GM12892 (cell line): Measurements from ENCODE around the gene MGMT.

Experiments
- DNase-seq: peaks from one replicate; pipeline ENCODE4 v3.0.0; 2011; ENCODE audit not compliant: insufficient read length
- FAIRE-seq: peaks from 2 replicates; lab custom pipeline; 2011; peaks lifted over from hg19 to GRCh38; lab: Jason Lieb, UNC
- POLR2A ChIP-seq: IDR thresholded peaks from 2 replicates; pipeline ENCODE4 v1.6.1; 2011; ENCODE audit warnings: low read depth, low read length, control low read depth
- POLR2AphosphoS5 ChIP-seq: IDR thresholded peaks from 2 replicates; pipeline ENCODE4 v1.6.1; 2011; ENCODE audit warnings: low read depth, low read length, control low read depth
- TAF1 ChIP-seq: IDR thresholded peaks from 2 replicates; pipeline ENCODE4 v1.6.1; 2011; ENCODE audit warnings: low read depth, mild to moderate bottlenecking, control low read depth, low read length, borderline replicate concordance

The MGMT gene

DNA sequence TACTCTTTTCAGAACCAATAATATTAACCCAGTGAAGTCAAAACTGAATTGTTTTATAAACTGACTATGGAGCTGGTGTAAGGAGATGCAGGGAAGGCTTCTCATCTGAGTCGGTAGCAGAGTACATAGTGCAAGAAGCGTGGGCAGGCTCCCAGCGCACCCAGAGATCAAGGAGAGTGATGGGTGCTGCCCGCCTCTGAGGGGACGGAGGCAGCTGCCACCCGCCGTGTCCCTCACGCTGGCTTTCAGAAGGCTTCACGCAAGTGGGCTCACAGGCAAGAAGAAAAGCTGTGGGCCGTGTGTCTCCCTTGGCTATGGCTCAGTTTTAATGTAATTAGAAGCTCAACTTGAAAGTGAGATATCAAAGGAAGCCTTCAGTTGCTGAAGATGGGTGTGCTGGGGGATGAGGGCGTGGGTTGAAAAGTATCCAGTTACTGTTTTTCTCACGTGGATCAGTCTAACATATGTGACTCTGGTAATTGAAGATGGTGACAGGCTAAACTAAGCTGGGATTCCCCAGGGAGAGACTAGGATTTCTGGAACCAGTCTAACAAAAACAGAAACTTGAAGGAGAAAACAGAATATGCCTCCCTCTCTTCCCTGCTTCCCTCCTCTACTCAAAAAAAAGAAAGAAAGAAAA is 159.9 kb downstream of the MGMT start:
- no peak for TF ChIP-seq POLR2AphosphoS5
- TF ChIP-seq TAF1, result no peak
- TF ChIP-seq POLR2A, result no peak
- FAIRE-seq (no peak), DNase-seq (no peak)

DNA sequence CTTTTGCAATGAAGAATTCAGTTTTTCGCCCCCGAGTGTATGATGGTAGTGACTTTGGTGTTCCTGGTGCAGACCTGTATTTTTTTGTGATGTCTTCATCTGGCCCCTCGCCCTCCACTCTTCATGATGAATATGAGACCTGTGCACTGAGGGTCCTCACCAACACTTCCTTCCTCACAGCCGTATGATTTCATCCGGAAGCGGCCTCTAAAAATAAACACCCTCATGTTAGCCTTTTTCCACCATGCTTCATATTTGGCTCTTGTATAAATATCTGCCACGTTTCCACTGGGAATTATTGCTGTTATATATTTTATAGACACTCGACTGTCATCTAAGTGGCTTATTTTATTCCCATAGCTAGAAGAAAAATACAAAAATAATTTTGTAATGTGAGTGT is 160.4 kb downstream of the MGMT start:
- DNase-seq (no peak), FAIRE-seq (no peak)
- TF ChIP-seq TAF1 (no peak), POLR2A (no peak), POLR2AphosphoS5 (no peak)

DNA sequence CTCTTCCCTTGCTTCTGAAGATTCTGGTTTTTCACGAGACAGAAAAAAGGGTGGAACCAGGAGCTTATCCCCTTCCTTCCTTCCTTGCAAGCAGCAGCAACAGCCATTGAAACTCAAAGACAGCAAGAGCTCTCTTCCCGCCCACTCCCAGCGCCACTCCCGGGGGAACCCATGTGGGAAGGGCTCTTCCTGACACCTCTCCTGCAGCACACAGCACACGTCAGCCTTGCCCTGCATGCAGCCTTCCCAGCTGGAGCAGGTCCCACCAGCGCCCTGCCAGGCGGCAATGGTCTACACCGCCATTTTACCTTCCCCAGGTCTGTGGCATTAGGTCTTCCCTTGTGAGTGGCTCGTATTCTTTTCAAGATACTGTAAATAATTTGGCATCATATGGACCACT is 161.8 kb downstream of the MGMT start:
- DNase-seq (no peak), FAIRE-seq (no peak)
- no peak for TF ChIP-seq POLR2AphosphoS5
- TF ChIP-seq POLR2A, result no peak
- no peak for TF ChIP-seq TAF1

DNA sequence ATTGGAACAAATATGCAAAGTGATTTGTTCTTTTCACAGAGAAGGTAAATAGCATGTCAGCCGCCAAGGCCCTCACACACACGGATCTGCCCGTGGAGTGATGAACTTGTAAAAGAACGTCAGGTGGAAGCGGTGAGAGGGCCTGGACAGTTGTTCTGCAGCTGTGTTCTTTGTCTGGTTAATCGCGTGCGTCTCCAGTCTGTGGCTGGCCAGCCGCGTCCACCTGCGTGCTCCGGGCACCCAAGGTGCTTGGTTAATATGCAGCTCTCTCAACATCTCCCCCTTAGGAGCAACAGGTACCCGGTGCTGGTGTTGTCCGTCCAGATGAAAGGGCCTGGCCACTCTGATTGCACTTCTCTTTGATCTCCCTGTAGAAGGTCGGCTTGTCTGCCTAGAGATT is 162.9 kb downstream of the MGMT start:
- FAIRE-seq (no peak), DNase-seq (no peak)
- TF ChIP-seq POLR2AphosphoS5, result no peak
- no peak for TF ChIP-seq TAF1
- no peak for TF ChIP-seq POLR2A

DNA sequence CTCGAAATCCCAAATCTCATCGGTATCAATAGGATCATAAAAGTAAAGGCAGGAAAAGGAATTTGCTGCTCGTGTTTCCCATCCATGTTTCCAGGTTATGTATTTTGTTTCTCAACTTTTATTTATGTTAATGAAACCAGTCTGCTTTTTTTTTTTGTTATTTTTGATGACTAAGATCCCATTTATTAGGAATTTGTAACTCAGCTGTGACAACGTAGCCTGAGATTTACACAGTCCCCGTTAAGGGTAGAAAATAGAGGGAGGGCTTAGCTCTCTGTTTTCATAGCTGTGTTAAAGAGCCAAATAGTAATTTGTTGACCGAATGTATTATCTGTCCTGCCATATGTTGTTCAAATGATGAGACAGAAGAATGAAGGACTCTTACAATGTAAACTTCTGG is 164.0 kb downstream of the MGMT start:
- no peak for DNase-seq
- no peak for TF ChIP-seq POLR2A
- no peak for TF ChIP-seq TAF1
- TF ChIP-seq POLR2AphosphoS5, result no peak
- FAIRE-seq, result no peak

DNA sequence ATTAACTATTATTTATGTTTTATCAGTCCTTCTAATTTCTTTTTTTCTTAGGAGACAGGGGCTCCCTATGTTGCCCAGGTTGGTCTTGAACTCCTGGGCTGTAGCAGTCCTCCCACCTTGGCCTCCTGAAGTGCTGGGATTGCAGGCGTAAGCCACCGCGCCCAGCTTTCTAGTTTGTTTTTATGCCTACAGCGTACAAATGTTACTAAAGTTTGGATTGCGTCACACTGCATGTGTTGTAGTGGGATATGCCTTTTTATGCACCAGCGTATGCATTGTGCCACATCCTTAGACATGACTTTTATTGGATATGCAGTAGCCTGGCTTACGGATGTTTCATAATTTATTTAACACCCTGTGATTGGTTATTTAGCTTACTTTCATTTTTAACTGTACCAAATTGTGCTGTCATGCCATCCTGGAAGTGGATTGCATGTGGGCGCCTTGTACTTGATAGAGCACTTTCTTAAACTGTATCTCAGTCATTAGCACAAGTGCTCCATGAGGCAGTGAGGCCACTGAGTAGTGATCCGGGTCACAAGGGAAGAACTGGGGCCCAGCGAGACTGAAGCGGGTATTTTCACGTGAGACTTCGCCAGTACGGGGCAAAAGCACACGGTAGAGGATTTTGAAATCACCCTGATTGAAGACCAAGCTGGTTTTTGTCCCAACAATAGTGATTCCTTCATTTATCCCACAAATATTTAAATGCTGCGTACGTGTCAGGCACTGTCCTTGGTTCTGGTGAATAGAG is 165.0 kb downstream of the MGMT start:
- DNase-seq, result no peak
- no peak for FAIRE-seq
- TF ChIP-seq POLR2AphosphoS5, result no peak
- no peak for TF ChIP-seq TAF1
- no peak for TF ChIP-seq POLR2A

DNA sequence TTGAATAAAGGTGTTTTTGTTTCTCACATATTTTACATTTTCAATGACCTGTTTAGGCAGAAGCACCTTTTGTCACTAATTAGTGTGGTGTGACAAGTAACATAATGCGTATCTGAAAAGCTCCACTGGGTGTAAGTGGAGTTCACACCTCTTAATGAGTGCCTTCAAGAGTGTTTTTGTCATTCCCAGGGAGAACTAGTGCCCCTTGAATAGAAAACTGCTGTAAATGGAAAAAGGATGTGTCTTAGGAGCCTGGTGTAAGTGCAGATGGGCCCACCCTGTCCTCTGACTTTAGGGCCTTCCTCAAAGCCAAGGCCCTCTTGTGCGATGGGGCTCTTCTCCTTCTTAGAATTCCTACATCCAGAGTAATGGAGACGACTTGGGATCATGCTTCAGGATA is 170.0 kb downstream of the MGMT start:
- DNase-seq (no peak), FAIRE-seq (no peak)
- TF ChIP-seq POLR2AphosphoS5 (no peak), TAF1 (no peak), POLR2A (no peak)

DNA sequence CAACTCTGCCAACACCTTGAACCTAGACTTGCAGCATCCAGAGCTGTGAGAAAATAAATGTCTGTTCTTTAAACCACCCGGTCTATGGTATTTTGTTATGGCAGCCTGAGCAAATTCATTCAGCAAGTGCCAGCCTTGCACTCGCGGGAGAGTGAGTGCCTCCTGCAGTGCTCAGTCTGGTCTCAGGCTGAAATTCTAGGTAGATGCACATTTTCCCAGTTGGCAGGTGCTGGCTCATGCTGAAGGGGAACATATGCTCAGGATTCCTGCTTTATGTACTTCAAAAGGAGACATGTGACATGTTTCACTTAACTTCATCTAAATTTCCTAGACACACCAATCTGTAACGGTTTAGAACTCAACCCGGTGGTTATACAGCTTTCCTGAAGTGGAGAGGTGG is 170.8 kb downstream of the MGMT start:
- TF ChIP-seq TAF1 (no peak), POLR2AphosphoS5 (no peak), POLR2A (no peak)
- FAIRE-seq (no peak), DNase-seq (no peak)

DNA sequence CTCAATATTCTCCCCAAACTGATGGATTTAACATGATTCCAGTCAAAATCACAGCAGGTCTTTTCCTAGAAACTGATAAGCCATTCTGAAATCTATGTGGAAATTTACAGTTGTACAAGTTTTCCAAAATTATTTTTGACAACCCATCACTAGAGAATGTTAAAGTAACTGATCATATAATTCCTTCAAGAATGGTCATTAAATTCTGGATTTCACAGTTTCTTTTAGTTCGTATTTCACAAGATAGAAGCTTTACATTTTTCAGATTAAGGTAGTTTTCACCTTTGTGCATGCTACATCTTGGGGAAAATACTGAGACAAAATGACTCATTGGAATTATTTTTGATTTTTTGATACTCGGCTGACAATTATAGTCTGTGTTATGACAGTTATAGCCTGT is 174.3 kb downstream of the MGMT start:
- no peak for TF ChIP-seq POLR2AphosphoS5
- TF ChIP-seq POLR2A, result no peak
- TF ChIP-seq TAF1, result no peak
- no peak for FAIRE-seq

DNA sequence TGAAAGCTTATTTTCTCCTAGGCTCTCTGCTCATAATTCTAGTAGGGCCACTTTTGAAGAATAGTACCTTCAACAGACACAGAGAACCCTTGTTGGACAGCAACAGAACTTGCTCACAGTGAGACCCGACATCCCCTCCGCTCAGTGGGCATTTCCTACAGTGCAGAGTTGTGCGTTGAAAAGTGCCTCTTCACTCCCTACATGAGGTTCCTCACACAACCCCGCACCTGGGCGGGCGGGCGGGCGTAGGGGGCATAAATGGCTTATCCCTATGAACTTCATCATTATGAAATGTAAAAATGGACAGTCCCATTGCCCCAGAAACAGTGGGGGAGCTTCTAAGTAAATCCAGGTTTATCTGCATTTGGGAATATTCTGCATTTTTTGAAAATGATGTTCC is 174.9 kb downstream of the MGMT start:
- no peak for DNase-seq
- TF ChIP-seq TAF1, result no peak
- no peak for TF ChIP-seq POLR2A
- TF ChIP-seq POLR2AphosphoS5, result no peak

More for the DNA sequence above, 174.3 kb downstream of the MGMT start:
- DNase-seq, result no peak

DNA sequence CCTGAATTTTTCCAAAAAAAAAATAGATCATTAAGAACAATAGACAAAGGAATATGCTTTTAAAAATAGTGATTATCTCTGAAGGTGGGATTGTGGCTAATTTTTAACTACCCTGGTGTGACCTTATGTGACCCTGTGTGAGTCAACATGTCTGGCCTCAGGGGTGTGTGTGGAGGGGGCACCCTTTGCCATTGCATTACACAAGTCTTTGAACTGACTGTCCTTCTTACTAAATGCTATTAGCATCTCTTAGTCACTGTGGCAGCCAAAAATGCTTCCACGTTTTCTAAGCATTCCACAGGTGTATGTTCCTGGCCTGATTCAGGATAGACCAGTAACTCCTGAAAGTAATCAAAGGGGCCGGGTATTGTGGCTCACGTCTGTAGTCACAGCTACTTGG is 175.4 kb downstream of the MGMT start:
- no peak for FAIRE-seq
- TF ChIP-seq TAF1, result no peak
- no peak for TF ChIP-seq POLR2A
- TF ChIP-seq POLR2AphosphoS5, result no peak
- DNase-seq, result no peak

More for the DNA sequence above, 174.9 kb downstream of the MGMT start:
- FAIRE-seq, result no peak

DNA sequence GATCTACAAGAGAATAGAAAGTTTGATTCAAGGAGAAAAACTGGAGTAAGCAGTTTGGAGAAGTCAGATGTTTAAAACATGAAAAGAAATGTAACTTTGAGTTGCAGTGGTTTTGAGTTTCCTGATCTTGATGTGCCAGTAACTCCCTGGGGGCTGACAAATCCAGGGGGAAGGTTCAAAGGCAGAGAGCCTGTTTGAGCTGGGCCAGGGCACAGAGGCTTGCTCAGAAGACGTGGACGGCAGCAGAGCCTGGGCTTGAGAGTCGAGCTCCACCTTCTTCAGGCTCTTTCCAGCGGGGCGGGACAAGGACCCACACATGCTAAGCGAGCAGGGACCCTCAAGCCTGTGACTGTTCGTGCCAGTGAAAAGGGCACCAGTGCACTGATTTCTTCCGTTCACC is 176.2 kb downstream of the MGMT start:
- FAIRE-seq, result no peak
- no peak for TF ChIP-seq POLR2AphosphoS5
- DNase-seq, result no peak

DNA sequence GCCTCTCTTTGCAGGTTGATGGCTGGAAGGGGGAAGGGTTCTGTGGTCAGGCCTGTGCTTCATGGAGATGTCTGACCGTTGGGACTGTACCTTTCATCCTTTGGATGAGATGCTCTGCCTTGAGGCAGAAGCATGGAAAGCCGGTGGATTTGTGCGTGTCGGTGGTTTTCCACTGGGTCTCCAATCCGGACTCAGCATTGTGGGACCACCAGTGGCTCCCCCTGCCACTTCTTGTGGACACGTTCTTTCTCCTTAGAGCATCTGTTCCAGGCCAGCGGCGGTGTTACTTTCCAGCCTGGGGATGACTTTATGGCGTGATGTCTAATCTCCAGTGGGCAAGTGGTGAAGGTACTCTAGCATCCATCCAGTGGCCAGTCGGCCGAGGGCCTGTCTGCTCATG is 178.4 kb downstream of the MGMT start:
- no peak for DNase-seq
- FAIRE-seq, result no peak
- TF ChIP-seq POLR2A (no peak), TAF1 (no peak), POLR2AphosphoS5 (no peak)
